H1 (cell line): ENCODE results near the gene UBAP2. TPM values are rescaled to one million over a fixed set of nuclear protein-coding genes. Genes with fewer than 3 reads are reported as not detected.

Experiments
- CEBPB ChIP-seq: IDR thresholded peaks from 2 replicates; pipeline ENCODE4 v1.6.1; 2012; ENCODE audit warnings: low read depth, low read length
- EGR1 ChIP-seq: IDR thresholded peaks from 2 replicates; pipeline ENCODE4 v1.6.1; 2011; ENCODE audit warnings: low read depth, low read length, borderline replicate concordance
- FOSL1 ChIP-seq: IDR thresholded peaks from 2 replicates; pipeline ENCODE4 v1.6.1; 2011; ENCODE audit warnings: mild to moderate bottlenecking, low read depth, low read length, moderate library complexity; ENCODE audit not compliant: insufficient read depth
- KDM5A ChIP-seq: fragments of 200-600 bp; IDR thresholded peaks from 2 replicates; pipeline ENCODE4 v1.7.1; 2012; ENCODE audit warnings: mild to moderate bottlenecking, low read length, inconsistent platforms, mixed read lengths
- POLR2A ChIP-seq, 2 experiments: IDR thresholded peaks; 1 replicate in 1 of 2; 2 replicates in 1 of 2; pipeline ENCODE4 v1.6.1; 2011; ENCODE audit warnings: low read depth in 2 of 2, low read length in 2 of 2, mild to moderate bottlenecking in 2 of 2; ENCODE audit errors: control extremely low read depth in 1 of 2
- RFX5 ChIP-seq: IDR thresholded peaks from 2 replicates; pipeline ENCODE4 v1.6.1; 2011; ENCODE audit warnings: low read depth, low read length, improper control_type of control experiment, borderline replicate concordance
- RNF2 ChIP-seq: fragments of 200-900, 300-1000 bp; sonication (generic); IDR thresholded peaks from 2 replicates; pipeline ENCODE4 v1.7.1; 2016; ENCODE audit warnings: borderline replicate concordance, low read depth, mild to moderate bottlenecking, antibody characterized with exemption, low read length; ENCODE audit not compliant: poor library complexity, severe bottlenecking; ENCODE audit errors: missing control alignments
- SIN3A ChIP-seq, 2 experiments: IDR thresholded peaks in 1 of 2; conservative IDR thresholded peaks in 1 of 2; 2 replicates each; pipeline ENCODE4 v1.6.1; 2011 to 2012; ENCODE audit warnings: low read length in 2 of 2, improper control_type of control experiment in 1 of 2, low read depth in 1 of 2, mild to moderate bottlenecking in 1 of 2
- polyA plus RNA-seq, 7 experiments: library from polyadenylated mRNA; depleted of rRNA in 3 of 7; stranded (reverse) in 5 of 7; unstranded in 2 of 7; fragments of >200 nt in 5 of 7; fragments of 200-250 nt in 2 of 7; gene quantifications; 1 replicate in 5 of 7; 2 replicates in 1 of 7; 4 replicates in 1 of 7; pipeline versions ENCODE4 v1.2.1 to v1.2.3, GENCODE V29; 2011 to 2013; ENCODE audit warnings: missing spikeins in 2 of 7, mixed read lengths in 2 of 7
- total RNA-seq: library from RNA; stranded (reverse); fragmentation: NEBNext Ultra II Directional; extraction: Animal tissue kit (Norgen Biotek cat#: 25700); gene quantifications from 2 replicates; pipeline ENCODE4 v1.2.1, GENCODE V29; 2021
- TF ChIP-seq, protein P1 (sequence below): IDR thresholded peaks from 2 replicates; pipeline ENCODE4 v1.6.1; 2011; ENCODE audit warnings: low read length, improper control_type of control experiment

Gene UBAP2
- total and polyA plus RNA-seq, 2 of the 8 experiments (the other 6 are each of a cell fraction or from before 2014, with no cell fraction given) = 75.0 to 81.4 TPM

GRCh38 chr9:33995449-33995848, 53.2 kb downstream of the UBAP2 start (continued):
- no peak for TF ChIP-seq RNF2
- no peak for TF ChIP-seq FOSL1
- no peak for TF ChIP-seq KDM5A
- TF ChIP-seq EGR1 = no peak
- no peak for TF ChIP-seq POLR2A (IDR thresholded peaks at IDR 0.05; ENCODE audit: control extremely low read depth in 1 of 2, low read depth in 2 of 2, low read length in 2 of 2)
- TF ChIP-seq, protein P1, sequence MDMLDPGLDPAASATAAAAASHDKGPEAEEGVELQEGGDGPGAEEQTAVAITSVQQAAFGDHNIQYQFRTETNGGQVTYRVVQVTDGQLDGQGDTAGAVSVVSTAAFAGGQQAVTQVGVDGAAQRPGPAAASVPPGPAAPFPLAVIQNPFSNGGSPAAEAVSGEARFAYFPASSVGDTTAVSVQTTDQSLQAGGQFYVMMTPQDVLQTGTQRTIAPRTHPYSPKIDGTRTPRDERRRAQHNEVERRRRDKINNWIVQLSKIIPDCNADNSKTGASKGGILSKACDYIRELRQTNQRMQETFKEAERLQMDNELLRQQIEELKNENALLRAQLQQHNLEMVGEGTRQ = no peak
- no peak for TF ChIP-seq CEBPB
- no peak for TF ChIP-seq SIN3A (conservative IDR thresholded peaks at IDR 0.05 in 1 of 2, IDR thresholded peaks at IDR 0.05 in 1 of 2; ENCODE audit: low read depth in 1 of 2, low read length in 2 of 2)
- no peak for TF ChIP-seq RFX5
